ENCODE results near the gene OR5M8. TPM values are rescaled to one million over a fixed set of nuclear protein-coding genes. Genes with fewer than 3 reads are reported as not detected.

Gene OR5M8
- total RNA-seq = not detected

GRCh38 chr11:56491270-56491669, at the start of gene OR5M8:
Gene OR5M8 (minus strand): TSS chr11:56491370. CDS start chr11:56491370, 0 bp downstream.
- Histone ChIP-seq H3K27ac (no peak within 1 kb of the TSS), H3K4me1 (no peaks in the 10 kb centered on the region), H3K9me3 (no peaks in the 10 kb centered on the region), H3K4me3 (no peak within 1 kb of the TSS), H3K27me3 (no peaks in the 10 kb centered on the region), H3K36me3 (no peaks in the 10 kb centered on the region)
- TF ChIP-seq POLR2A (IDR thresholded peaks at IDR 0.05) = no peak
- no peak for DNase-seq (ENCODE audit: extremely low spot score in 2 of 2)
- intact Hi-C loops (cut with DNase I) = no loop called here

DNA sequence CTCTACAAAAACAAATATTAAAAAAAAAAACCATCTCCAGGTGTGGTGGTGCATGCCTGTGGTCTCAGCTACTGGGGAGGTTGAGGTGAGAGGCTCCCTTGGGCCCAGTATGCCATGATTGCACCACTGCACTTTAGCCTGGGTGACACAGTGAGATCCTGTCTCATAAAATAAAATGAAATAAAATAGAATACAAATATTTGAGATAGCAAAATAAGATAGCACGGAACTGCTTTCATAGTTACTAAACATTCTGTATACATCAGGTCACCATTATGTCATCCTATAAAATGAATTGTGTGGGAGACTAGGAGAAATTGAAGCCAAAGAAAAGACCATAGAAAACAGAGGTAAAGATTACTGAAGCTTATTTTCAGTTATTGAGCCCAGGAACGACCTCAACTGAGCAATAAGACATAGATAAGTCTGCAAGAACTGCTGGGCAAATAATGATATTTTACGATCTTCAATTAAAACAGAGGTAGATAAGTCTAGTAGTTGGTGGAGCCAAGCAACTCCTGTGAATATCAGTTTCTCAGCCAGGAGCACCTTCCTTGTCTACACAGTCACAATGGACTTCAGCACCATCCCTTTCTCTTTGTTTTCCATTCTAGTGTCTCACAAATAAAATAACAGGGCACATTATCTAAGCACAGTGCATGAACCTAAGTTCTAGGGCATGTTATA, 42.0 kb upstream of the OR5M8 start:
- Histone ChIP-seq H3K4me3 (no peak overlapping the region), H3K36me3 (no peaks in the 10 kb centered on the region), H3K9me3 (no peaks in the 10 kb centered on the region), H3K4me1 (no peaks in the 10 kb centered on the region), H3K27ac (no peak overlapping the region), H3K27me3 (no peaks in the 10 kb centered on the region)
- TF ChIP-seq POLR2A (IDR thresholded peaks at IDR 0.05) (no peak), POLR2AphosphoS5 (IDR thresholded peaks at IDR 0.05; ENCODE audit: insufficient read depth in 1 of 2, low read depth in 1 of 2) (no peak)
- TF ChIP-seq, protein P1, sequence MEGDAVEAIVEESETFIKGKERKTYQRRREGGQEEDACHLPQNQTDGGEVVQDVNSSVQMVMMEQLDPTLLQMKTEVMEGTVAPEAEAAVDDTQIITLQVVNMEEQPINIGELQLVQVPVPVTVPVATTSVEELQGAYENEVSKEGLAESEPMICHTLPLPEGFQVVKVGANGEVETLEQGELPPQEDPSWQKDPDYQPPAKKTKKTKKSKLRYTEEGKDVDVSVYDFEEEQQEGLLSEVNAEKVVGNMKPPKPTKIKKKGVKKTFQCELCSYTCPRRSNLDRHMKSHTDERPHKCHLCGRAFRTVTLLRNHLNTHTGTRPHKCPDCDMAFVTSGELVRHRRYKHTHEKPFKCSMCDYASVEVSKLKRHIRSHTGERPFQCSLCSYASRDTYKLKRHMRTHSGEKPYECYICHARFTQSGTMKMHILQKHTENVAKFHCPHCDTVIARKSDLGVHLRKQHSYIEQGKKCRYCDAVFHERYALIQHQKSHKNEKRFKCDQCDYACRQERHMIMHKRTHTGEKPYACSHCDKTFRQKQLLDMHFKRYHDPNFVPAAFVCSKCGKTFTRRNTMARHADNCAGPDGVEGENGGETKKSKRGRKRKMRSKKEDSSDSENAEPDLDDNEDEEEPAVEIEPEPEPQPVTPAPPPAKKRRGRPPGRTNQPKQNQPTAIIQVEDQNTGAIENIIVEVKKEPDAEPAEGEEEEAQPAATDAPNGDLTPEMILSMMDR (IDR thresholded peaks at IDR 0.05) = no peak
- intact Hi-C loops (cut with DNase I) = no loop called here
- DNase-seq (ENCODE audit: extremely low spot score in 2 of 2) = no peak

DNA sequence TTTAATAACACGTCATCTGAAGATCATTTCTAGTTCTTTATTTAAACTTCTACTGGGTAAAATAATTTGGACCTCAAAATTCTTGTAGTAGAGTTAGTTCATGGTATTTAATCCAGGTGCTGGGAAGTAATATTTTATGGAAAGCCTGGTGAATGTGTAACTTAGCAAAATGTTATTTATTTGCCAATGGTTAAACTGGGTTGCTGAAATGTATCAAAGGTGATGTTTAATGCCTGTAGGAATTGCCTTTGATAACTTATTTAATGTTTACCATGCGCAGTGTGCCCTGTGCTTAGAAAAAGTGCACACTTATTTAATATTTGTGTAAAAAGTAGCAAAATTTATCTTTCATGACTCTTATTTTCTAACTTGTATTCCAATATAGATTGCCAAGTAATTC, 40.7 kb upstream of the OR5M8 start:
- intact Hi-C loops (cut with DNase I) = no loop called here

DNA sequence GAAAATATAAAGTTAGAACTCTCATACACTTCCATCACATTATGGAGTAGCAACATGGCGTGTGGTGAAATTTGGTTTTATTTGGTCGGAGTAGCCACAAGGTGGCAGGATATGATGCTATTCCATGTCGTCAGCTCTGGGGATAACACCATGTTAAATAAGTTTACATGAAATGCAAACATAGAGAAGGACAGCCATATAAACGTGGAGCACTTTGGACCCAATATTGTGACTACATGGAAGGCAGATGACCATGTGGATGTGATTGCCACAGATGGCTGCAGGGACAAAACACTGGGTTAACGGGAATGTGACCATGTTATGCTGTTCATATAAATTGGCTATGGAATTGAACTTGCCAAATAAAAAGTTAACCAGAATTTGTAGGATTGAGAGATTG, 30.8 kb upstream of the OR5M8 start:
- no peak for DNase-seq (ENCODE audit: extremely low spot score in 2 of 2)
- Histone ChIP-seq H3K4me3 (no peak overlapping the region), H3K9me3 (no peaks in the 10 kb centered on the region), H3K27ac (no peak overlapping the region), H3K4me1 (no peaks in the 10 kb centered on the region), H3K36me3 (no peaks in the 10 kb centered on the region), H3K27me3 (no peaks in the 10 kb centered on the region)
- intact Hi-C loops (cut with DNase I) = no loop called here
- TF ChIP-seq POLR2AphosphoS5 (IDR thresholded peaks at IDR 0.05; ENCODE audit: insufficient read depth in 1 of 2, low read depth in 1 of 2) (no peak), POLR2A (IDR thresholded peaks at IDR 0.05) (no peak)
- TF ChIP-seq, protein P1 (IDR thresholded peaks at IDR 0.05) = no peak

More for the DNA sequence above, 40.7 kb upstream of the OR5M8 start:
- Histone ChIP-seq H3K27ac (no peak overlapping the region), H3K9me3 (no peaks in the 10 kb centered on the region), H3K36me3 (no peaks in the 10 kb centered on the region), H3K4me1 (no peaks in the 10 kb centered on the region), H3K27me3 (no peaks in the 10 kb centered on the region), H3K4me3 (no peak overlapping the region)
- DNase-seq (ENCODE audit: extremely low spot score in 2 of 2) = no peak
- TF ChIP-seq POLR2AphosphoS5 (IDR thresholded peaks at IDR 0.05; ENCODE audit: insufficient read depth in 1 of 2, low read depth in 1 of 2) = no peak
- no peak for TF ChIP-seq POLR2A (IDR thresholded peaks at IDR 0.05)
- TF ChIP-seq, protein P1 (IDR thresholded peaks at IDR 0.05) = no peak

DNA sequence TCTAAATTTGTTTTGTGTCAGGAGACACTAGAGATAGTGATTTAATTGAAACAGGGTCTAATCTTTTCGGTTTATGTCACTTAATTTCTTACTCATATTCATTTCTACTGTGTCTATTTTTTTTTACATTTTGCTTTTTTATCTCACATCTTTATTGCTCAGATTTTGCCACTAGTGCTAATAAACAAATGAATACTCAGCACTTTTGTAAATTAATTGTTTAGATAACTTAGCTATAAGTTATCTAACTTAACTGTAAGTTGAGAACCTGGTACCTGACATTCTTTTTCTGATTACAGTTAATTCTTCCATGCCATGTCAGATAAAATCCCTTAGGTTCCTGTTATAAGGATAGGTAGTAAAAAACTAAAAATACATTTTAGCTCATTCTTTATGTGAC, 22.1 kb upstream of the OR5M8 start:
- Histone ChIP-seq H3K36me3 (no peaks in the 10 kb centered on the region), H3K4me1 (no peaks in the 10 kb centered on the region), H3K27ac (no peak overlapping the region), H3K27me3 (no peaks in the 10 kb centered on the region), H3K4me3 (no peak overlapping the region), H3K9me3 (no peaks in the 10 kb centered on the region)
- intact Hi-C loops (cut with DNase I) = no loop called here
- DNase-seq (ENCODE audit: extremely low spot score in 2 of 2) = no peak
- no peak for TF ChIP-seq POLR2A (IDR thresholded peaks at IDR 0.05)
- TF ChIP-seq, protein P1 (IDR thresholded peaks at IDR 0.05) = no peak

Measured in vagina (tissue), 2 donors.